CD4-positive, CD25-positive, alpha-beta regulatory T cell (primary cell): ENCODE results near the gene PTPN13. TPM values are rescaled to one million over a fixed set of nuclear protein-coding genes. Genes with fewer than 3 reads are reported as not detected.

Experiments used
- ATAC-seq, 2 donors: fragments of 150-1000 bp; cut with Tn5 transposase; one replicate each; pipeline ENCODE4 v1.10.0; 2021; ENCODE audit warnings: low read depth in 2 of 2, moderate number of reproducible peaks in 2 of 2, moderate library complexity in 1 of 2
- DNase-seq, 3 donors: peaks; one replicate each; pipeline versions ENCODE4 v3.0.0 to v3.0.0-alpha.2; 2012 to 2022; ENCODE audit warnings: mixed read lengths in 1 of 3
- H3K27ac ChIP-seq: one replicate; pipeline ENCODE4 v1.7.0; 2013; ENCODE audit warnings: mild to moderate bottlenecking, low read length; ENCODE audit not compliant: insufficient read depth, poor library complexity, severe bottlenecking
- H3K27me3 ChIP-seq: one replicate; pipeline ENCODE4 v1.7.0; 2013; ENCODE audit warnings: low read length; ENCODE audit not compliant: control insufficient read depth, insufficient read depth
- H3K36me3 ChIP-seq: one replicate; pipeline ENCODE4 v1.7.0; 2013; ENCODE audit warnings: mild to moderate bottlenecking, low read length, moderate library complexity; ENCODE audit not compliant: control insufficient read depth, insufficient read depth
- H3K4me1 ChIP-seq: 2 replicates; pipeline ENCODE4 v1.7.0; 2013; ENCODE audit warnings: mild to moderate bottlenecking, low read length; ENCODE audit not compliant: insufficient read depth, control insufficient read depth, poor library complexity, severe bottlenecking
- H3K4me3 ChIP-seq: one replicate; pipeline ENCODE4 v1.7.0; 2013; ENCODE audit warnings: low read depth, mild to moderate bottlenecking, low read length, moderate library complexity
- H3K9me3 ChIP-seq, 2 experiments: 1 replicate in 1 of 2; 2 replicates in 1 of 2; pipeline ENCODE4 v1.7.0; 2013; ENCODE audit warnings: low read length in 2 of 2, mild to moderate bottlenecking in 1 of 2, moderate library complexity in 1 of 2; ENCODE audit not compliant: control insufficient read depth in 2 of 2
- H3K27ac Mint-ChIP-seq, 3 donors: one replicate each; pipeline ENCODE4 v1.8.0; 2020 to 2022; ENCODE audit warnings: mild to moderate bottlenecking in 3 of 3, mixed read lengths in 3 of 3, moderate library complexity in 2 of 3
- H3K27me3 Mint-ChIP-seq: one replicate; pipeline ENCODE4 v1.8.0; 2022; ENCODE audit warnings: mild to moderate bottlenecking, mixed read lengths
- H3K36me3 Mint-ChIP-seq: one replicate; pipeline ENCODE4 v1.8.0; 2020; ENCODE audit warnings: mixed read lengths
- H3K4me1 Mint-ChIP-seq, 4 donors: one replicate each; pipeline ENCODE4 v1.8.0; 2020 to 2022; ENCODE audit warnings: mixed read lengths in 4 of 4, mild to moderate bottlenecking in 1 of 4
- H3K4me3 Mint-ChIP-seq, 4 donors: one replicate each; pipeline ENCODE4 v1.8.0; 2020 to 2022; ENCODE audit warnings: mild to moderate bottlenecking in 4 of 4, mixed read lengths in 4 of 4, moderate library complexity in 3 of 4
- H3K9me3 Mint-ChIP-seq, 7 donors: one replicate each; pipeline ENCODE4 v1.8.0; 2020 to 2022; ENCODE audit warnings: mixed read lengths in 7 of 7, mild to moderate bottlenecking in 3 of 7, moderate library complexity in 2 of 7
- polyA plus RNA-seq, 4 donors: library from polyadenylated mRNA; unstranded; fragments of 300-500 nt; fragmentation: Illumina TruSeq; gene quantifications; one replicate each; pipeline ENCODE4 v1.2.3, GENCODE V29; 2021
- total RNA-seq: library from RNA; stranded (reverse); gene quantifications from one replicate; pipeline ENCODE4 v1.2.3, GENCODE V29; 2022

PTPN13 gene
- total and polyA plus RNA-seq, 5 donors from 2014 or later, result 0.15 to 4.6 (median 0.20) TPM; not detected in 1

GRCh38 chr4:86845593-86845992, 251.5 kb downstream of the PTPN13 start:
- H3K4me3 Mint-ChIP-seq, result no peak overlapping the region
- ATAC-seq, result no peak

GRCh38 chr4:86846921-86847320, 252.8 kb downstream of the PTPN13 start:
- no peaks in the 10 kb centered on the region for H3K4me1 Mint-ChIP-seq
- Histone ChIP-seq H3K4me3 (no peak overlapping the region), H3K27ac (no peak overlapping the region), H3K4me1 (no peaks in the 10 kb centered on the region), H3K27me3 (no peaks in the 10 kb centered on the region), H3K9me3 (no peaks in the 10 kb centered on the region), H3K36me3 (no peaks in the 10 kb centered on the region)
- H3K4me3 Mint-ChIP-seq, result no peak overlapping the region
- H3K9me3 Mint-ChIP-seq, result peaks cover 0 to 4% (median 0%) of the 10 kb centered on the region in 7 donors
- no peak for ATAC-seq
- no peak for DNase-seq
- H3K27ac Mint-ChIP-seq, result no peak overlapping the region
- no peaks in the 10 kb centered on the region for H3K36me3 Mint-ChIP-seq
- H3K27me3 Mint-ChIP-seq, result peaks cover 4% of the 10 kb centered on the region

More at GRCh38 chr4:86845593-86845992, 251.5 kb downstream of the PTPN13 start:
- Histone ChIP-seq H3K36me3 (no peaks in the 10 kb centered on the region), H3K4me1 (no peaks in the 10 kb centered on the region), H3K27me3 (no peaks in the 10 kb centered on the region), H3K9me3 (no peaks in the 10 kb centered on the region), H3K27ac (no peak overlapping the region), H3K4me3 (no peak overlapping the region)
- Mint-ChIP-seq H3K4me1 (no peaks in the 10 kb centered on the region), H3K27ac (no peak overlapping the region), H3K36me3 (no peaks in the 10 kb centered on the region), H3K9me3 (peaks cover 0 to 6% (median 0%) of the 10 kb centered on the region in 7 donors), H3K27me3 (peaks cover 4% of the 10 kb centered on the region)
- no peak for DNase-seq

DNA sequence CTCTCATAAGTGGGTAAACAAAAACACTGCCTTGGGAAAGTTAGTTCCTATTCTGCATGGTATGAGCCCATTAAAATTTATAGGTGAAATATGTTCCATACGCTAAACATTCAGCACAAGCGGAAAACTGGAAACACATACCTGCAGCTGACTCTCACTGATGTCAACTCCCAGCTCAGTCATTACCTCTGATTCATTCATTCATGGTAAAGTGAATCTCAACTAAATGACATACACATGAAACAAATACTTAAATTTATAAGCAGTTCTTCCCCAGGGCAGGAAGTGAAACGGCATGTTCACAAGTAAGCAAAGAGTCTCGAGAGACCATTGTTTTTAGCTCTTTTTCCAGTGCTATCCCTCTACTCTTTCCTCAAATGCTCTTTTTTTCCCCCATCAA, 253.5 kb downstream of the PTPN13 start:
- H3K27ac ChIP-seq, result no peak overlapping the region
- no peaks in the 10 kb centered on the region for H3K36me3 ChIP-seq
- no peak for DNase-seq
- Mint-ChIP-seq H3K4me3 (no peak overlapping the region), H3K9me3 (peaks cover 0 to 4% (median 0%) of the 10 kb centered on the region in 7 donors), H3K27me3 (peaks cover 4% of the 10 kb centered on the region), H3K27ac (no peak overlapping the region), H3K4me1 (no peaks in the 10 kb centered on the region), H3K36me3 (no peaks in the 10 kb centered on the region)
- no peak overlapping the region for H3K4me3 ChIP-seq
- no peaks in the 10 kb centered on the region for H3K9me3 ChIP-seq
- no peak for ATAC-seq
- H3K27me3 ChIP-seq, result no peaks in the 10 kb centered on the region
- no peaks in the 10 kb centered on the region for H3K4me1 ChIP-seq

DNA sequence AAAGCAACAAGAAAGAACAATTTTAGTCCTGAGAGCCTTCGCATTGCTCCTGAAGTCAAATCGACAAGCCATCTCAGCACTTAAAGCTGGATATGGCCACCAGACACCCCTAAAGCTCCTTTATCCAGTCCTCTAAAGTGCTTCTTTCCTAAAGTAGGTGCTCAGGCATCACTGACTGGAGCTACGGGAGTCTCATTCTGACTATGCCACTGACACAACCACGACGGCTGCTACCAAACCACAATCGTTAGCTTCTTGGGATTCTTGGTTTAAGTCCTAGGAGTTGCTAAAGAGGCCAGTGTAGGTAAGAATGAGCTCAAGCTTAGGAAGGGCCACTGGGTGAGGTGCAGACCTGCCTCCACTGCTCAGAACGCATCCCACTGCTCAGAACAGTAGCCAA, 254.0 kb downstream of the PTPN13 start:
- Mint-ChIP-seq H3K4me3 (no peak overlapping the region), H3K4me1 (no peaks in the 10 kb centered on the region), H3K27ac (no peak overlapping the region), H3K36me3 (no peaks in the 10 kb centered on the region), H3K9me3 (peaks cover 0 to 4% (median 0%) of the 10 kb centered on the region in 7 donors), H3K27me3 (peaks cover 4% of the 10 kb centered on the region)
- Histone ChIP-seq H3K4me1 (no peaks in the 10 kb centered on the region), H3K4me3 (no peak overlapping the region), H3K9me3 (no peaks in the 10 kb centered on the region), H3K27me3 (no peaks in the 10 kb centered on the region), H3K36me3 (no peaks in the 10 kb centered on the region), H3K27ac (no peak overlapping the region)
- ATAC-seq (no peak), DNase-seq (no peak)

GRCh38 chr4:86848732-86849619, 254.9 kb downstream of the PTPN13 start, which contains the start of gene SLC10A6:
Gene SLC10A6, minus strand, starts transcription at chr4:86849384. Its CDS starts 269 bp downstream, at chr4:86849115.
- Histone ChIP-seq H3K4me3 (no peak within 1 kb of the TSS), H3K27ac (no peak within 1 kb of the TSS), H3K27me3 (no peaks in the 10 kb centered on the region), H3K4me1 (no peaks in the 10 kb centered on the region), H3K9me3 (no peaks in the 10 kb centered on the region), H3K36me3 (no peaks in the 10 kb centered on the region)
- ATAC-seq, result no peak
- no peaks in the 10 kb centered on the region for H3K4me1 Mint-ChIP-seq
- peaks cover 0 to 4% (median 0%) of the 10 kb centered on the region in 7 donors for H3K9me3 Mint-ChIP-seq
- no peak within 1 kb of the TSS for H3K27ac Mint-ChIP-seq
- H3K27me3 Mint-ChIP-seq, result peaks cover 4% of the 10 kb centered on the region
- DNase-seq, result no peak
- no peak within 1 kb of the TSS for H3K4me3 Mint-ChIP-seq
- no peaks in the 10 kb centered on the region for H3K36me3 Mint-ChIP-seq

- Mint-ChIP-seq H3K4me3 (no peak overlapping the region), H3K4me1 (no peaks in the 10 kb centered on the region), H3K36me3 (no peaks in the 10 kb centered on the region), H3K9me3 (peaks cover 0 to 1% (median 0%) of the 10 kb centered on the region in 7 donors), H3K27me3 (no peaks in the 10 kb centered on the region), H3K27ac (no peak overlapping the region)
- no peaks in the 10 kb centered on the region for H3K4me1 ChIP-seq
- no peak overlapping the region for H3K4me3 ChIP-seq
- DNase-seq (no peak), ATAC-seq (no peak)
- H3K27ac ChIP-seq, result no peak overlapping the region
- no peaks in the 10 kb centered on the region for H3K27me3 ChIP-seq
- no peaks in the 10 kb centered on the region for H3K36me3 ChIP-seq
- H3K9me3 ChIP-seq, result no peaks in the 10 kb centered on the region
These were observed 259.1 kb downstream of the PTPN13 start for GRCh38 chr4:86853209-86853608.

DNA sequence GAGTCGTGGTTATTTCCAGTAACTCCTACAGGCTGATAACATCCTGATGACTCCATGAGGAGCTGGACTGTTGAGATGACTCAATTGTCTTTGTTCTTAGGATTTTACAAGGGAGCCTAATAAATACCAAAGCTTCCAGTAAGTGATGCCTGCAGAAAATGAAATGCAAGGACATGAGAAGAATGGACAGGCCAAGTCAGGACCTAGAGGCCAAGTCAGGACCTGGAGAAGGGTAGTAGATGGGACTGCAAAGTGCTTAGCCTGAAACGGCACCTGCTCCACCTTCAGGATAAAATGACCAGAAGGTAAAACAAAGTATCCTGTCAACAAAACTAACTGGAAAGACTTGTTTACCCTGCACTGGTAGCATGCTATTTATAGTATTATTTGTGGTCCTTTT, 261.5 kb downstream of the PTPN13 start:
- no peaks in the 10 kb centered on the region for H3K4me1 Mint-ChIP-seq
- H3K4me3 Mint-ChIP-seq, result no peak overlapping the region
- no peaks in the 10 kb centered on the region for H3K36me3 ChIP-seq
- no peaks in the 10 kb centered on the region for H3K27me3 ChIP-seq
- DNase-seq (no peak), ATAC-seq (no peak)
- H3K27ac ChIP-seq, result no peak overlapping the region
- no peak overlapping the region for H3K4me3 ChIP-seq
- H3K9me3 Mint-ChIP-seq, result peaks cover 0 to 1% (median 0%) of the 10 kb centered on the region in 7 donors
- no peaks in the 10 kb centered on the region for H3K36me3 Mint-ChIP-seq
- no peaks in the 10 kb centered on the region for H3K4me1 ChIP-seq
- no peaks in the 10 kb centered on the region for H3K27me3 Mint-ChIP-seq
- no peaks in the 10 kb centered on the region for H3K9me3 ChIP-seq
- no peak overlapping the region for H3K27ac Mint-ChIP-seq

- Mint-ChIP-seq H3K9me3 (peaks cover 0 to 1% (median 0%) of the 10 kb centered on the region in 7 donors), H3K4me1 (no peaks in the 10 kb centered on the region), H3K4me3 (no peak overlapping the region), H3K27ac (no peak overlapping the region), H3K27me3 (no peaks in the 10 kb centered on the region), H3K36me3 (no peaks in the 10 kb centered on the region)
- DNase-seq, result no peak
- no peaks in the 10 kb centered on the region for H3K27me3 ChIP-seq
- H3K4me3 ChIP-seq, result no peak overlapping the region
- H3K9me3 ChIP-seq, result no peaks in the 10 kb centered on the region
- H3K27ac ChIP-seq, result no peak overlapping the region
- H3K4me1 ChIP-seq, result no peaks in the 10 kb centered on the region
- H3K36me3 ChIP-seq, result no peaks in the 10 kb centered on the region
- no peak for ATAC-seq
These were observed 262.8 kb downstream of the PTPN13 start for GRCh38 chr4:86856896-86857295.
